K562 (cell line): ENCODE results near the gene ARHGAP24. TPM values are rescaled to one million over a fixed set of nuclear protein-coding genes. Genes with fewer than 3 reads are reported as not detected.

Source experiments
- ATAC-seq: fragments of 200-7000 bp; cut with Tn5 transposase; 3 replicates; pipeline ENCODE4 v1.9.1; 2020; ENCODE audit warnings: moderate library complexity
- BruUV-seq: library from RNA; stranded (reverse); fragments of 400-500 nt; replicated peaks from 2 replicates; lab custom pipeline; 2021; lab: Mats Ljungman, UMichigan
- CTCF ChIA-PET: fragments of 300-600 bp; formaldehyde crosslinking; extraction: SDS; loops from one replicate; lab custom pipeline; 2021; ENCODE audit warnings: low intra/inter-chr PET ratio; lab: Yijun Ruan, JAX
- POLR2A ChIA-PET: fragments of 300-600, 350-650 bp; sonication (Branson Sonifier 250); formaldehyde crosslinking; extraction: SDS; loops from one replicate; lab custom pipeline; 2021; ENCODE audit warnings: antibody characterized with exemption, inconsistent platforms; lab: Yijun Ruan, JAX
- DNase-seq, 4 experiments: peaks; one replicate each; pipeline versions ENCODE4 v3.0.0 to v3.0.0-alpha.2; 2011 to 2018; ENCODE audit warnings: low spot score in 3 of 4, mixed read lengths in 3 of 4; ENCODE audit errors: extremely low read depth in 1 of 4
- FAIRE-seq: peaks from 2 replicates; lab custom pipeline; 2011; peaks lifted over from hg19 to GRCh38; lab: Jason Lieb, UNC
- H2AFZ ChIP-seq: 2 replicates; pipeline ENCODE4 v1.6.0; 2011; ENCODE audit warnings: low read depth, low read length, control low read depth, inconsistent platforms
- H3K27ac ChIP-seq: fragments of 200-600 bp; 3 replicates; pipeline ENCODE4 v1.8.0; 2011; ENCODE audit warnings: low read depth, mild to moderate bottlenecking, control low read depth, inconsistent platforms, low read length, moderate library complexity, mixed read lengths; ENCODE audit errors: extremely low read depth
- H3K27me3 ChIP-seq, 2 experiments: fragments of 300-600 bp in 1 of 2; 2 replicates in 1 of 2; 3 replicates in 1 of 2; pipeline versions ENCODE4 v1.6.0 to v1.8.0; 2011; ENCODE audit warnings: inconsistent platforms in 2 of 2, low read length in 2 of 2, mild to moderate bottlenecking in 1 of 2, mixed read lengths in 1 of 2, moderate library complexity in 1 of 2; ENCODE audit not compliant: control insufficient read depth in 2 of 2, insufficient read depth in 2 of 2
- H3K36me3 ChIP-seq: fragments of 300-600 bp; 3 replicates; pipeline ENCODE4 v1.8.0; 2011; ENCODE audit warnings: mild to moderate bottlenecking, low read length, inconsistent platforms; ENCODE audit not compliant: control insufficient read depth, insufficient read depth
- H3K4me1 ChIP-seq, 2 experiments: fragments of 200-600 bp in 1 of 2; replicated peaks in 1 of 2; 2 replicates in 1 of 2; 3 replicates in 1 of 2; pipeline versions ENCODE4 v1.5.1 to v1.8.0; 2011; ENCODE audit warnings: inconsistent platforms in 2 of 2, low read length in 2 of 2, mild to moderate bottlenecking in 1 of 2, mixed read lengths in 1 of 2, moderate library complexity in 1 of 2; ENCODE audit not compliant: control insufficient read depth in 2 of 2, insufficient read depth in 2 of 2
- H3K4me2 ChIP-seq: 2 replicates; pipeline ENCODE4 v1.6.1; 2011; ENCODE audit warnings: low read length, control low read depth, inconsistent platforms, mixed read lengths; ENCODE audit not compliant: insufficient read depth
- H3K4me3 ChIP-seq: fragments of 200-600 bp; sonication (generic), shearing (Covaris generic); 2 replicates; pipeline ENCODE4 v1.5.1; 2016; ENCODE audit warnings: control low read depth, inconsistent platforms
- H3K79me2 ChIP-seq: fragments of 200-600 bp; 3 replicates; pipeline ENCODE4 v1.8.0; 2011; ENCODE audit warnings: low read length, inconsistent platforms; ENCODE audit not compliant: control insufficient read depth, insufficient read depth
- H3K9ac ChIP-seq, 2 experiments: 2 replicates each; pipeline versions ENCODE4 v1.6.0 to v1.6.1; 2011; ENCODE audit warnings: low read depth in 2 of 2, low read length in 2 of 2, control low read depth in 1 of 2, inconsistent platforms in 1 of 2, mild to moderate bottlenecking in 1 of 2, mixed read lengths in 1 of 2; ENCODE audit not compliant: insufficient read depth in 1 of 2
- H3K9me1 ChIP-seq: one replicate; pipeline ENCODE4 v1.6.0; 2011; ENCODE audit warnings: inconsistent platforms, mild to moderate bottlenecking, low read length, moderate library complexity; ENCODE audit not compliant: control insufficient read depth, insufficient read depth
- H3K9me3 ChIP-seq: replicated peaks from 2 replicates; pipeline ENCODE4 v1.5.1; 2011; ENCODE audit warnings: low read depth, low read length, inconsistent platforms; ENCODE audit not compliant: control insufficient read depth, insufficient read depth
- H4K20me1 ChIP-seq: replicated peaks from 2 replicates; pipeline ENCODE4 v1.6.1; 2011; ENCODE audit warnings: low read length, inconsistent platforms, mixed read lengths; ENCODE audit not compliant: control insufficient read depth, insufficient read depth
- DACH1 ChIP-seq: fragments of 450-650 bp; IDR thresholded peaks from 2 replicates; pipeline ENCODE4 v1.6.1; 2018; ENCODE audit not compliant: partially characterized antibody
- DDX20 ChIP-seq: fragments of 450-650 bp; IDR thresholded peaks from 2 replicates; pipeline ENCODE4 v1.6.1; 2016; ENCODE audit warnings: missing genetic modification characterization, low read depth, mild to moderate bottlenecking, missing compliant biosample characterization, moderate library complexity
- JUNB ChIP-seq: fragments of 450-650 bp; formaldehyde crosslinking; conservative IDR thresholded peaks from 2 replicates; pipeline ENCODE4 v1.4.0; 2020; ENCODE audit warnings: mild to moderate bottlenecking
- KDM5B ChIP-seq: fragments of 200-600 bp; sonication (generic); IDR thresholded peaks from 2 replicates; pipeline ENCODE4 v1.6.1; 2012; ENCODE audit warnings: low read depth, mild to moderate bottlenecking, moderate library complexity, low read length, control low read depth, inconsistent platforms; ENCODE audit not compliant: insufficient replicate concordance
- SIN3A ChIP-seq, 2 experiments: fragments of 150-350 bp in 1 of 2; IDR thresholded peaks; 2 replicates each; pipeline ENCODE4 v1.6.1; 2011 to 2016; ENCODE audit warnings: borderline replicate concordance in 2 of 2, low read depth in 2 of 2, low read length in 2 of 2, mild to moderate bottlenecking in 2 of 2, moderate library complexity in 2 of 2; ENCODE audit not compliant: control insufficient read depth in 1 of 2
- ZNF586 ChIP-seq: fragments of 450-650 bp; formaldehyde crosslinking; conservative IDR thresholded peaks from 2 replicates; pipeline ENCODE4 v1.4.0; 2020; ENCODE audit warnings: mild to moderate bottlenecking, moderate library complexity
- ZNF609 ChIP-seq: sonication (generic); formaldehyde crosslinking; IDR thresholded peaks from 2 replicates; pipeline ENCODE4 v1.8.1; 2023; ENCODE audit warnings: missing genetic modification reagents, mild to moderate bottlenecking, borderline replicate concordance
- ZNF639 ChIP-seq, 2 experiments: fragments of 200-800 bp in 1 of 2; sonication (Bioruptor generic) in 1 of 2; sonication (generic) in 1 of 2; formaldehyde crosslinking in 1 of 2; IDR thresholded peaks in 1 of 2; conservative IDR thresholded peaks in 1 of 2; 2 replicates each; pipeline versions ENCODE4 v1.5.0 to v1.6.1; 2016 to 2020; ENCODE audit warnings: missing compliant biosample characterization in 1 of 2, missing genetic modification characterization in 1 of 2, missing genetic modification reagents in 1 of 2
- WGBS: fragments of 100-300 bp; shearing (Covaris generic); methylation state at CpG from one replicate; pipeline ENCODE4 v1.1.6; 2016; ENCODE audit warnings: low coverage, mixed read lengths; ENCODE audit not compliant: insufficient coverage; ENCODE audit errors: missing lambda C conversion rate; 5-methylcytosine and 5-hydroxymethylcytosine counted together
- in situ Hi-C: fragments of 300-500 bp; cut with MboI; formaldehyde crosslinking; loops from 4 replicates; pipeline ENCODE4 v1.15.0; 2018; ENCODE audit warnings: inconsistent platforms, mixed read lengths
- intact Hi-C: fragments of 100-400 bp; cut with micrococcal nuclease; formaldehyde crosslinking; loops from 2 replicates; pipeline ENCODE4 v1.14.2; 2022
- polyA plus RNA-seq, 8 experiments: library from polyadenylated mRNA; depleted of rRNA in 4 of 8; stranded (reverse) in 5 of 8; unstranded in 3 of 8; fragments of >200 nt; fragmentation: Nextera tagmentation in 2 of 8; fragmentation: Illumina TruSeq in 1 of 8; extraction: Ambion mirVana in 2 of 8; extraction: Trizol in 1 of 8; gene quantifications; 2 replicates each; pipeline versions ENCODE4 v1.2.1 to v1.2.3, GENCODE V29; 2011 to 2014; ENCODE audit warnings: inconsistent platforms in 1 of 8, missing spikeins in 1 of 8
- total RNA-seq, 7 experiments: library from RNA; depleted of rRNA in 6 of 7; stranded (reverse); fragments of >200 nt in 6 of 7; fragmentation: Illumina TruSeq in 2 of 7; extraction: Trizol in 2 of 7; gene quantifications; 2 replicates each; pipeline versions ENCODE4 v1.2.1 to v1.2.3, GENCODE V29; 2011 to 2021; ENCODE audit warnings: low replicate concordance in 1 of 7

ARHGAP24 gene
- total and polyA plus RNA-seq, 9 of the 15 experiments (the other 6 are each of a cell fraction or from before 2014, with no cell fraction given) = 8.0 to 22.6 (median 14.0) TPM

- H3K79me2 ChIP-seq = no peaks in the 10 kb centered on the region
- DNase-seq = no peak
- POLR2A ChIA-PET = no interaction called here
- no peaks in the 10 kb centered on the region for H3K9me3 ChIP-seq
- no peaks in the 10 kb centered on the region for H3K36me3 ChIP-seq
- no peak for TF ChIP-seq JUNB (CRISPR knock-in tag)
- TF ChIP-seq DACH1 = peak; percentile 16
- TF ChIP-seq, all 486 proteins: peak for 1
- Histone ChIP-seq H3K4me2 (no peak overlapping the region), H3K4me1 (no peaks in the 10 kb centered on the region), H3K4me3 (no peak overlapping the region), H2AFZ (no peak overlapping the region), H3K27ac (no peak overlapping the region), H3K27me3 (no peaks in the 10 kb centered on the region), H3K9ac (no peak overlapping the region), H3K9me1 (no peaks in the 10 kb centered on the region), H4K20me1 (no peaks in the 10 kb centered on the region)
- ATAC-seq (no peak), FAIRE-seq (no peak)
- in situ Hi-C loops (no loop called here), intact Hi-C loops (no loop called here)
- BruUV-seq = no TSS peak
- 53% methylated on average over 1 of the region's 1 CpG for WGBS
- CTCF ChIA-PET = interaction anchor here (0.5 kb wide), 1 partner anchor 193 kb away, joined by 3 read pairs; no protein-coding TSS in a partner anchor
These were observed 310.0 kb downstream of the ARHGAP24 start for GRCh38 chr4:85784947-85785346.

- Histone ChIP-seq H3K27me3 (no peaks in the 10 kb centered on the region), H3K4me1 (no peaks in the 10 kb centered on the region), H3K9ac (no peak overlapping the region), H3K9me1 (no peaks in the 10 kb centered on the region), H3K4me2 (no peak overlapping the region), H3K36me3 (no peaks in the 10 kb centered on the region), H3K27ac (no peak overlapping the region), H3K4me3 (no peak overlapping the region), H3K79me2 (no peaks in the 10 kb centered on the region), H4K20me1 (no peaks in the 10 kb centered on the region), H2AFZ (no peak overlapping the region), H3K9me3 (no peaks in the 10 kb centered on the region; the same call in 1 of the 2 replicates)
- in situ Hi-C loops = no loop called here
- ATAC-seq = no peak
- intact Hi-C loops = no loop called here
- 38% methylated on average over 3 of the region's 3 CpGs for WGBS
- FAIRE-seq = no peak
- no peak for DNase-seq
- ChIA-PET CTCF (no interaction called here), POLR2A (interaction anchor here (0.7 kb wide), 1 partner anchor 542 kb away, joined by 3 read pairs; no protein-coding TSS in a partner anchor)
- BruUV-seq = no TSS peak
- no peak for TF ChIP-seq ZNF639 (CRISPR knock-in tag; conservative IDR thresholded peaks at IDR 0.05 in 1 of 2, IDR thresholded peaks at IDR 0.05 in 1 of 2)
- TF ChIP-seq DDX20 (tag) = no peak
- TF ChIP-seq ZNF609 (CRISPR knock-in tag) = no peak
- TF ChIP-seq ZNF586 (CRISPR knock-in tag) = no peak
- TF ChIP-seq KDM5B = no peak
- no peak for TF ChIP-seq SIN3A (IDR thresholded peaks at IDR 0.05; ENCODE audit: borderline replicate concordance in 2 of 2, control insufficient read depth in 1 of 2, low read depth in 2 of 2, low read length in 2 of 2)
These were observed 312.2 kb downstream of the ARHGAP24 start for GRCh38 chr4:85787133-85787532.
